ENCODE results near the gene ACTR5. TPM values are rescaled to one million over a fixed set of nuclear protein-coding genes. Genes with fewer than 3 reads are reported as not detected.

Gene ACTR5
- total RNA-seq, 5 donors from 2014 or later (not counting 1 experiment from before 2014, with no cell fraction given), result 15.8 to 20.1 (median 18.8) TPM

- no peak overlapping the region for H3K27ac ChIP-seq (ENCODE audit: low read length)
- ATAC-seq (replicated peaks in 1 of 4), result no peak
- H3K4me3 ChIP-seq (ENCODE audit: control insufficient read depth in 1 of 2, extremely low read depth in 1 of 2, low read length in 1 of 2), result no peak overlapping the region
- H3K4me1 ChIP-seq (ENCODE audit: control insufficient read depth in 1 of 2, extremely low read depth in 1 of 2, insufficient read depth in 2 of 2, low read length in 2 of 2), result no peaks in the 10 kb centered on the region
- H3K36me3 ChIP-seq (ENCODE audit: control insufficient read depth in 2 of 2, extremely low read depth in 1 of 2, insufficient read depth in 1 of 2, low read length in 1 of 2), result peaks cover 24 to 94% of the 10 kb centered on the region in 2 donors
- ChIA-PET POLR2A (no interaction called here), CTCF (interaction anchor here in 1 of 2 donors (0.6 kb wide), 2 partner anchors 126 to 328 kb away, joined by 3 read pairs; no protein-coding TSS in a partner anchor)
- Mint-ChIP-seq H3K9me3 (no peaks in the 10 kb centered on the region), H3K27ac (no peak overlapping the region), H3K4me3 (no peak overlapping the region), H3K27me3 (no peaks in the 10 kb centered on the region), H3K36me3 (peaks cover 74% of the 10 kb centered on the region), H3K4me1 (peaks cover 0 to 2% (median 2%) of the 10 kb centered on the region in 3 donors)
- H3K9me3 ChIP-seq, result no peaks in the 10 kb centered on the region
- WGBS (ENCODE audit: insufficient coverage), result 97% methylated on average over 6 of the region's 7 CpGs
- no peaks in the 10 kb centered on the region for H3K27me3 ChIP-seq (replicated peaks in 1 of 2; ENCODE audit: control insufficient read depth in 2 of 2, extremely low read depth in 1 of 2, insufficient read depth in 2 of 2, low read length in 1 of 2)
- no peak for DNase-seq
Measured at GRCh38 chr20:38759106-38759505, 10.8 kb downstream of the ACTR5 start.

- no peak overlapping the region for H3K27ac Mint-ChIP-seq
- ATAC-seq (replicated peaks in 1 of 4), result no peak
- 100% methylated on average over 2 of the region's 4 CpGs for WGBS (ENCODE audit: insufficient coverage)
- H3K9me3 ChIP-seq, result no peaks in the 10 kb centered on the region
- POLR2A ChIA-PET, result no interaction called here
- H3K36me3 Mint-ChIP-seq, result peaks cover 74% of the 10 kb centered on the region
- H3K4me1 ChIP-seq (ENCODE audit: control insufficient read depth in 1 of 2, extremely low read depth in 1 of 2, insufficient read depth in 2 of 2, low read length in 2 of 2), result no peaks in the 10 kb centered on the region
- H3K4me3 Mint-ChIP-seq, result no peak overlapping the region
- H3K4me1 Mint-ChIP-seq, result peaks cover 0 to 10% (median 7%) of the 10 kb centered on the region in 3 donors
- H3K4me3 ChIP-seq (ENCODE audit: control insufficient read depth in 1 of 2, extremely low read depth in 1 of 2, low read length in 1 of 2), result no peak overlapping the region
- no peaks in the 10 kb centered on the region for H3K9me3 Mint-ChIP-seq
- no peaks in the 10 kb centered on the region for H3K27me3 Mint-ChIP-seq
- no peak overlapping the region for H3K27ac ChIP-seq (ENCODE audit: low read length)
- no peak for DNase-seq
- H3K27me3 ChIP-seq (replicated peaks in 1 of 2; ENCODE audit: control insufficient read depth in 2 of 2, extremely low read depth in 1 of 2, insufficient read depth in 2 of 2, low read length in 1 of 2), result no peaks in the 10 kb centered on the region
- CTCF ChIA-PET, result no interaction called here
- H3K36me3 ChIP-seq (ENCODE audit: control insufficient read depth in 2 of 2, extremely low read depth in 1 of 2, insufficient read depth in 1 of 2, low read length in 1 of 2), result peaks cover 26 to 93% of the 10 kb centered on the region in 2 donors
Measured at GRCh38 chr20:38760978-38761377, 12.7 kb downstream of the ACTR5 start.

GRCh38 chr20:38762174-38762573 lies 13.9 kb downstream of the ACTR5 start:
- Mint-ChIP-seq H3K27ac (no peak overlapping the region), H3K4me3 (no peak overlapping the region), H3K27me3 (no peaks in the 10 kb centered on the region), H3K9me3 (no peaks in the 10 kb centered on the region), H3K4me1 (peaks cover 0 to 10% (median 7%) of the 10 kb centered on the region in 3 donors), H3K36me3 (peaks cover 78% of the 10 kb centered on the region)
- H3K27me3 ChIP-seq (replicated peaks in 1 of 2; ENCODE audit: control insufficient read depth in 2 of 2, extremely low read depth in 1 of 2, insufficient read depth in 2 of 2, low read length in 1 of 2), result no peaks in the 10 kb centered on the region
- H3K4me1 ChIP-seq (ENCODE audit: control insufficient read depth in 1 of 2, extremely low read depth in 1 of 2, insufficient read depth in 2 of 2, low read length in 2 of 2), result no peaks in the 10 kb centered on the region
- no peak overlapping the region for H3K4me3 ChIP-seq (ENCODE audit: control insufficient read depth in 1 of 2, extremely low read depth in 1 of 2, low read length in 1 of 2)
- H3K27ac ChIP-seq (ENCODE audit: low read length), result no peak overlapping the region
- no peaks in the 10 kb centered on the region for H3K9me3 ChIP-seq
- peaks cover 23 to 90% of the 10 kb centered on the region in 2 donors for H3K36me3 ChIP-seq (ENCODE audit: control insufficient read depth in 2 of 2, extremely low read depth in 1 of 2, insufficient read depth in 1 of 2, low read length in 1 of 2)
- ATAC-seq (replicated peaks in 1 of 4) (no peak), DNase-seq (no peak)
- ChIA-PET CTCF (no interaction called here), POLR2A (no interaction called here)

- no peaks in the 10 kb centered on the region for H3K4me1 ChIP-seq (ENCODE audit: control insufficient read depth in 1 of 2, extremely low read depth in 1 of 2, insufficient read depth in 2 of 2, low read length in 2 of 2)
- ChIA-PET POLR2A (interaction anchor here in 1 of 2 donors (0.9 kb wide), 1 partner anchor 120 kb away, joined by 3 read pairs; no protein-coding TSS in a partner anchor), CTCF (no interaction called here)
- ATAC-seq (replicated peaks in 1 of 4) (no peak), DNase-seq (no peak)
- H3K27me3 ChIP-seq (replicated peaks in 1 of 2; ENCODE audit: control insufficient read depth in 2 of 2, extremely low read depth in 1 of 2, insufficient read depth in 2 of 2, low read length in 1 of 2), result no peaks in the 10 kb centered on the region
- H3K27ac ChIP-seq (ENCODE audit: low read length), result no peak overlapping the region
- H3K36me3 ChIP-seq (ENCODE audit: control insufficient read depth in 2 of 2, extremely low read depth in 1 of 2, insufficient read depth in 1 of 2, low read length in 1 of 2), result peaks cover 23 to 93% of the 10 kb centered on the region in 2 donors
- Mint-ChIP-seq H3K27ac (no peak overlapping the region), H3K4me1 (peaks cover 0 to 10% (median 7%) of the 10 kb centered on the region in 3 donors), H3K9me3 (no peaks in the 10 kb centered on the region), H3K27me3 (no peaks in the 10 kb centered on the region), H3K36me3 (peaks cover 79% of the 10 kb centered on the region), H3K4me3 (no peak overlapping the region)
- WGBS (ENCODE audit: insufficient coverage), result 71% methylated on average over 1 of the region's 1 CpG
- no peak overlapping the region for H3K4me3 ChIP-seq (ENCODE audit: control insufficient read depth in 1 of 2, extremely low read depth in 1 of 2, low read length in 1 of 2)
- H3K9me3 ChIP-seq, result no peaks in the 10 kb centered on the region
Measured at GRCh38 chr20:38763616-38764015, 15.4 kb downstream of the ACTR5 start.

- CTCF ChIA-PET, result no interaction called here
- H3K4me1 Mint-ChIP-seq, result peaks cover 0 to 10% (median 7%) of the 10 kb centered on the region in 3 donors
- Histone ChIP-seq H3K27ac (ENCODE audit: low read length) (no peak overlapping the region), H3K4me1 (ENCODE audit: control insufficient read depth in 1 of 2, extremely low read depth in 1 of 2, insufficient read depth in 2 of 2, low read length in 2 of 2) (no peaks in the 10 kb centered on the region), H3K36me3 (ENCODE audit: control insufficient read depth in 2 of 2, extremely low read depth in 1 of 2, insufficient read depth in 1 of 2, low read length in 1 of 2) (peaks cover 16 to 93% of the 10 kb centered on the region in 2 donors), H3K27me3 (replicated peaks in 1 of 2; ENCODE audit: control insufficient read depth in 2 of 2, extremely low read depth in 1 of 2, insufficient read depth in 2 of 2, low read length in 1 of 2) (no peaks in the 10 kb centered on the region), H3K9me3 (no peaks in the 10 kb centered on the region), H3K4me3 (ENCODE audit: control insufficient read depth in 1 of 2, extremely low read depth in 1 of 2, low read length in 1 of 2) (no peak overlapping the region)
- no peak overlapping the region for H3K4me3 Mint-ChIP-seq
- no peaks in the 10 kb centered on the region for H3K9me3 Mint-ChIP-seq
- 70% methylated on average over 5 of the region's 11 CpGs for WGBS (ENCODE audit: insufficient coverage)
- POLR2A ChIA-PET, result no interaction called here
- peaks cover 80% of the 10 kb centered on the region for H3K36me3 Mint-ChIP-seq
- H3K27me3 Mint-ChIP-seq, result no peaks in the 10 kb centered on the region
- peak in 2 of 4 experiments; percentile 68 to 88 for ATAC-seq (replicated peaks in 1 of 4)
- peak overlapping the region in 1 of 2 donors; percentile 49 for H3K27ac Mint-ChIP-seq
- peak in 2 of 35 experiments; percentile 6 to 7 for DNase-seq
Measured at GRCh38 chr20:38764567-38765318, 16.5 kb downstream of the ACTR5 start.

- ChIA-PET CTCF (interaction anchor here (0.6 to 1.3 kb wide), 3 partner anchors 24 to 33 kb away, joined by 3 read pairs; no protein-coding TSS in a partner anchor), POLR2A (no interaction called here)
- Histone ChIP-seq H3K36me3 (ENCODE audit: control insufficient read depth in 2 of 2, extremely low read depth in 1 of 2, insufficient read depth in 1 of 2, low read length in 1 of 2) (peaks cover 19 to 92% of the 10 kb centered on the region in 2 donors), H3K27me3 (replicated peaks in 1 of 2; ENCODE audit: control insufficient read depth in 2 of 2, extremely low read depth in 1 of 2, insufficient read depth in 2 of 2, low read length in 1 of 2) (no peaks in the 10 kb centered on the region), H3K9me3 (no peaks in the 10 kb centered on the region), H3K4me1 (ENCODE audit: control insufficient read depth in 1 of 2, extremely low read depth in 1 of 2, insufficient read depth in 2 of 2, low read length in 2 of 2) (no peaks in the 10 kb centered on the region), H3K4me3 (ENCODE audit: control insufficient read depth in 1 of 2, extremely low read depth in 1 of 2, low read length in 1 of 2) (no peak overlapping the region), H3K27ac (ENCODE audit: low read length) (no peak overlapping the region)
- no peak for ATAC-seq (replicated peaks in 1 of 4)
- Mint-ChIP-seq H3K9me3 (no peaks in the 10 kb centered on the region), H3K27ac (no peak overlapping the region), H3K36me3 (peaks cover 75% of the 10 kb centered on the region), H3K27me3 (no peaks in the 10 kb centered on the region), H3K4me1 (peaks cover 0 to 10% (median 7%) of the 10 kb centered on the region in 3 donors), H3K4me3 (no peak overlapping the region)
- 94% methylated on average over 3 of the region's 4 CpGs for WGBS (ENCODE audit: insufficient coverage)
- DNase-seq, result no peak
Measured at GRCh38 chr20:38766071-38766470, 17.8 kb downstream of the ACTR5 start.

Data from T-cell (primary cell).